Measurements from ENCODE around the gene LTO1. TPM values are rescaled to one million over a fixed set of nuclear protein-coding genes. Genes with fewer than 3 reads are reported as not detected.

LTO1 gene
- total and polyA plus RNA-seq, 4 donors: 12.4 to 27.5 (median 19.4) TPM

GRCh38 chr11:69652999-69653398, 22.2 kb downstream of the LTO1 start:
- H3K27ac ChIP-seq (ENCODE audit: low read depth in 1 of 2, low read length in 1 of 2): no peak overlapping the region
- DNase-seq: no peak
- no peak overlapping the region for H3K9ac ChIP-seq (ENCODE audit: insufficient read depth in 1 of 2, low read length in 2 of 2)
- no peak for ATAC-seq (ENCODE audit: insufficient read depth, low FRiP score)
- no peak overlapping the region for H3K4me3 ChIP-seq
- peaks cover 4 to 31% (median 30%) of the 10 kb centered on the region in 4 donors for H3K36me3 ChIP-seq (ENCODE audit: control insufficient read depth in 4 of 4, insufficient read depth in 4 of 4, low read length in 4 of 4)
- WGBS, 2 donors: 72 to 78% methylated on average over 11 of the region's 11 CpGs
- peaks cover 0 to 7% (median 4%) of the 10 kb centered on the region in 5 donors for H3K4me1 ChIP-seq (ENCODE audit: control insufficient read depth in 5 of 5, insufficient read depth in 5 of 5, low read length in 5 of 5)
- TF ChIP-seq CTCF (IDR thresholded peaks at IDR 0.05; ENCODE audit: control extremely low read depth, extremely low read depth): no peak
- H3K9me3 ChIP-seq (ENCODE audit: control insufficient read depth in 4 of 4, insufficient read depth in 3 of 4, low read length in 3 of 4): no peaks in the 10 kb centered on the region
- no peaks in the 10 kb centered on the region for H3K27me3 ChIP-seq (ENCODE audit: control insufficient read depth in 3 of 3, insufficient read depth in 3 of 3, low read length in 2 of 3)

- 91 to 93% methylated on average over 15 of the region's 15 CpGs for WGBS, 2 donors
- ATAC-seq (ENCODE audit: insufficient read depth, low FRiP score): no peak
- H3K36me3 ChIP-seq (ENCODE audit: control insufficient read depth in 4 of 4, insufficient read depth in 4 of 4, low read length in 4 of 4): peaks cover 4 to 39% (median 31%) of the 10 kb centered on the region in 4 donors
- H3K4me1 ChIP-seq (ENCODE audit: control insufficient read depth in 5 of 5, insufficient read depth in 5 of 5, low read length in 5 of 5): no peaks in the 10 kb centered on the region
- H3K27me3 ChIP-seq (ENCODE audit: control insufficient read depth in 3 of 3, insufficient read depth in 3 of 3, low read length in 2 of 3): no peaks in the 10 kb centered on the region
- H3K9me3 ChIP-seq (ENCODE audit: control insufficient read depth in 4 of 4, insufficient read depth in 3 of 4, low read length in 3 of 4): no peaks in the 10 kb centered on the region
- no peak for TF ChIP-seq CTCF (IDR thresholded peaks at IDR 0.05; ENCODE audit: control extremely low read depth, extremely low read depth)
- H3K9ac ChIP-seq (ENCODE audit: insufficient read depth in 1 of 2, low read length in 2 of 2): no peak overlapping the region
- H3K27ac ChIP-seq (ENCODE audit: low read depth in 1 of 2, low read length in 1 of 2): no peak overlapping the region
- no peak for DNase-seq
- H3K4me3 ChIP-seq: no peak overlapping the region
Measured at GRCh38 chr11:69651834-69652620, 23.1 kb downstream of the LTO1 start.

GRCh38 chr11:69650832-69651344, 24.3 kb downstream of the LTO1 start:
- peaks cover 0 to 3% (median 0%) of the 10 kb centered on the region in 5 donors for H3K4me1 ChIP-seq (ENCODE audit: control insufficient read depth in 5 of 5, insufficient read depth in 5 of 5, low read length in 5 of 5)
- no peak overlapping the region for H3K9ac ChIP-seq (ENCODE audit: insufficient read depth in 1 of 2, low read length in 2 of 2)
- no peak overlapping the region for H3K4me3 ChIP-seq
- 91 to 92% methylated on average over 23 of the region's 23 CpGs for WGBS, 2 donors
- no peaks in the 10 kb centered on the region for H3K9me3 ChIP-seq (ENCODE audit: control insufficient read depth in 4 of 4, insufficient read depth in 3 of 4, low read length in 3 of 4)
- ATAC-seq (ENCODE audit: insufficient read depth, low FRiP score) (no peak), DNase-seq (no peak)
- H3K27me3 ChIP-seq (ENCODE audit: control insufficient read depth in 3 of 3, insufficient read depth in 3 of 3, low read length in 2 of 3): no peaks in the 10 kb centered on the region
- peaks cover 4 to 40% (median 33%) of the 10 kb centered on the region in 4 donors for H3K36me3 ChIP-seq (ENCODE audit: control insufficient read depth in 4 of 4, insufficient read depth in 4 of 4, low read length in 4 of 4)
- no peak overlapping the region for H3K27ac ChIP-seq (ENCODE audit: low read depth in 1 of 2, low read length in 1 of 2)
- no peak for TF ChIP-seq CTCF (IDR thresholded peaks at IDR 0.05; ENCODE audit: control extremely low read depth, extremely low read depth)
